ENCODE results near the gene ANKFN1.

- TF ChIP-seq FUBP1 (CRISPR knock-in tag; IDR thresholded peaks at IDR 0.05; ENCODE audit: borderline replicate concordance), result no peak
- no peak for TF ChIP-seq HOXA7 (CRISPR knock-in tag; IDR thresholded peaks at IDR 0.05)
- TF ChIP-seq JUNB (CRISPR knock-in tag; IDR thresholded peaks at IDR 0.05; ENCODE audit: borderline replicate concordance), result no peak
- no peak for TF ChIP-seq ASH2L (IDR thresholded peaks at IDR 0.05; ENCODE audit: insufficient read length, low read depth, low read length)
- TF ChIP-seq RFX5 (IDR thresholded peaks at IDR 0.05; ENCODE audit: low read depth, low read length), result no peak
- no peak for TF ChIP-seq TMF1 (CRISPR knock-in tag; IDR thresholded peaks at IDR 0.05; ENCODE audit: low read depth)
- no peak for TF ChIP-seq ZKSCAN1 (IDR thresholded peaks at IDR 0.05; ENCODE audit: low read length)
- TF ChIP-seq USF2 (IDR thresholded peaks at IDR 0.05; ENCODE audit: low read depth, low read length), result no peak
- no peak for TF ChIP-seq USF2 (CRISPR knock-in tag; IDR thresholded peaks at IDR 0.05; ENCODE audit: borderline replicate concordance)
Measured at GRCh38 chr17:56292578-56292977, 139.3 kb downstream of the ANKFN1 start.

Measured in HepG2 (cell line).